HCEC 1CT (cell line): Measurements from ENCODE around the gene VTCN1.
"Not testable (repeated sequence)": the region's sequence is repeated elsewhere in the genome, so short reads cannot be mapped to it uniquely, and the experiment has no call there.

Experiments
- DNase-seq: peaks from one replicate; pipeline ENCODE4 v3.0.0-alpha.2; 2017

Gene VTCN1

GRCh38 chr1:117210831-117211261 lies at the start of gene VTCN1:
TSS of gene VTCN1 (minus strand) at chr1:117210927. CDS start at chr1:117210855, 72 bp downstream.
- DNase-seq, result no peak

- no peak for DNase-seq
Measured at GRCh38 chr1:117258791-117259190, 48.1 kb upstream of the VTCN1 start.

- not testable (repeated sequence) for DNase-seq
Measured at GRCh38 chr1:117258075-117258474, 47.3 kb upstream of the VTCN1 start.

- no peak for DNase-seq
Measured at GRCh38 chr1:117257291-117257690, 46.6 kb upstream of the VTCN1 start.

- no peak for DNase-seq
Measured at GRCh38 chr1:117250061-117250606, 39.4 kb upstream of the VTCN1 start.

GRCh38 chr1:117244971-117245370 lies 34.2 kb upstream of the VTCN1 start:
- DNase-seq, result no peak

GRCh38 chr1:117244306-117244705 lies 33.6 kb upstream of the VTCN1 start:
- DNase-seq, result no peak

GRCh38 chr1:117241512-117241911 lies 30.8 kb upstream of the VTCN1 start:
- DNase-seq, result no peak

- DNase-seq, result no peak
Measured at GRCh38 chr1:117240547-117240946, 29.8 kb upstream of the VTCN1 start.

- no peak for DNase-seq
Measured at GRCh38 chr1:117239467-117239866, 28.7 kb upstream of the VTCN1 start.

- no peak for DNase-seq
Measured at GRCh38 chr1:117237726-117238381, 27.1 kb upstream of the VTCN1 start.

GRCh38 chr1:117235863-117236465 lies 25.2 kb upstream of the VTCN1 start:
- no peak for DNase-seq

GRCh38 chr1:117232531-117232930 lies 21.8 kb upstream of the VTCN1 start:
- DNase-seq, result no peak

- DNase-seq, result no peak
Measured at GRCh38 chr1:117231748-117232373, 21.1 kb upstream of the VTCN1 start.

- DNase-seq, result no peak
Measured at GRCh38 chr1:117231312-117231711, 20.6 kb upstream of the VTCN1 start.

- no peak for DNase-seq
Measured at GRCh38 chr1:117229217-117229616, 18.5 kb upstream of the VTCN1 start.

GRCh38 chr1:117225931-117226330 lies 15.2 kb upstream of the VTCN1 start:
- DNase-seq, result no peak

- DNase-seq, result no peak
Measured at GRCh38 chr1:117216718-117217117, 6.0 kb upstream of the VTCN1 start.

- no peak for DNase-seq
Measured at GRCh38 chr1:117215733-117216462, 5.2 kb upstream of the VTCN1 start.

GRCh38 chr1:117215019-117215418 lies 4.3 kb upstream of the VTCN1 start:
- DNase-seq, result no peak

GRCh38 chr1:117213046-117213445 lies 2.3 kb upstream of the VTCN1 start:
- DNase-seq, result no peak

GRCh38 chr1:117210386-117210785 lies 341 bp downstream of the VTCN1 start:
- no peak for DNase-seq

- no peak for DNase-seq
Measured at GRCh38 chr1:117209094-117209493, 1.6 kb downstream of the VTCN1 start.
